ENCODE data around the gene BTBD9.

The BTBD9 gene

GRCh38 chr6:38482466-38482865 is 157.3 kb downstream of the BTBD9 start:
- peaks cover 3% of the 10 kb centered on the region for H3K9me3 ChIP-seq (ENCODE audit: control insufficient read depth, low read length)
- WGBS, 2 experiments (ENCODE audit: insufficient coverage in 2 of 2) = no CpG with 5 or more reads among the region's 1 CpG
- no peak overlapping the region for H3K4me3 ChIP-seq (ENCODE audit: extremely low read depth, insufficient read depth, low read length, poor library complexity, severe bottlenecking)
- H3K36me3 ChIP-seq (ENCODE audit: control insufficient read depth, insufficient read depth, low read length) = no peaks in the 10 kb centered on the region
- no peak overlapping the region for H3K27ac ChIP-seq (ENCODE audit: low read depth, low read length, severe bottlenecking)
- H3K4me1 ChIP-seq (ENCODE audit: control insufficient read depth, insufficient read depth, low read length, poor library complexity, severe bottlenecking) = peaks cover 11% of the 10 kb centered on the region

GRCh38 chr6:38481851-38482250 is 157.9 kb downstream of the BTBD9 start:
- peaks cover 11% of the 10 kb centered on the region for H3K4me1 ChIP-seq (ENCODE audit: control insufficient read depth, insufficient read depth, low read length, poor library complexity, severe bottlenecking)
- peaks cover 3% of the 10 kb centered on the region for H3K9me3 ChIP-seq (ENCODE audit: control insufficient read depth, low read length)
- no peak overlapping the region for H3K4me3 ChIP-seq (ENCODE audit: extremely low read depth, insufficient read depth, low read length, poor library complexity, severe bottlenecking)
- H3K27ac ChIP-seq (ENCODE audit: low read depth, low read length, severe bottlenecking) = no peak overlapping the region
- H3K36me3 ChIP-seq (ENCODE audit: control insufficient read depth, insufficient read depth, low read length) = no peaks in the 10 kb centered on the region
- 75 to 90% methylated on average over 4 of the region's 4 CpGs for WGBS, 2 experiments (ENCODE audit: insufficient coverage in 2 of 2)

GRCh38 chr6:38481211-38481836 is 158.4 kb downstream of the BTBD9 start:
- peaks cover 3% of the 10 kb centered on the region for H3K9me3 ChIP-seq (ENCODE audit: control insufficient read depth, low read length)
- no peaks in the 10 kb centered on the region for H3K36me3 ChIP-seq (ENCODE audit: control insufficient read depth, insufficient read depth, low read length)
- H3K27ac ChIP-seq (ENCODE audit: low read depth, low read length, severe bottlenecking) = no peak overlapping the region
- 92 to 95% methylated on average over 3 to 4 of the region's 5 CpGs for WGBS, 2 experiments (ENCODE audit: insufficient coverage in 2 of 2)
- no peak overlapping the region for H3K4me3 ChIP-seq (ENCODE audit: extremely low read depth, insufficient read depth, low read length, poor library complexity, severe bottlenecking)
- peaks cover 11% of the 10 kb centered on the region for H3K4me1 ChIP-seq (ENCODE audit: control insufficient read depth, insufficient read depth, low read length, poor library complexity, severe bottlenecking)

- H3K4me3 ChIP-seq (ENCODE audit: extremely low read depth, insufficient read depth, low read length, poor library complexity, severe bottlenecking) = no peak overlapping the region
- WGBS, 2 experiments (ENCODE audit: insufficient coverage in 2 of 2) = 96 to 100% methylated on average over 3 of the region's 4 CpGs
These were observed 159.7 kb downstream of the BTBD9 start for GRCh38 chr6:38480036-38480435.

GRCh38 chr6:38479331-38479730 is 160.4 kb downstream of the BTBD9 start:
- Histone ChIP-seq H3K27ac (ENCODE audit: low read depth, low read length, severe bottlenecking) (no peak overlapping the region), H3K9me3 (ENCODE audit: control insufficient read depth, low read length) (no peaks in the 10 kb centered on the region), H3K4me1 (ENCODE audit: control insufficient read depth, insufficient read depth, low read length, poor library complexity, severe bottlenecking) (peaks cover 6% of the 10 kb centered on the region), H3K4me3 (ENCODE audit: extremely low read depth, insufficient read depth, low read length, poor library complexity, severe bottlenecking) (no peak overlapping the region), H3K36me3 (ENCODE audit: control insufficient read depth, insufficient read depth, low read length) (no peaks in the 10 kb centered on the region)
- WGBS, 2 experiments (ENCODE audit: insufficient coverage in 2 of 2) = 100% methylated on average over 1 of the region's 1 CpG

More at GRCh38 chr6:38480036-38480435, 159.7 kb downstream of the BTBD9 start:
- Histone ChIP-seq H3K9me3 (ENCODE audit: control insufficient read depth, low read length) (no peaks in the 10 kb centered on the region), H3K4me1 (ENCODE audit: control insufficient read depth, insufficient read depth, low read length, poor library complexity, severe bottlenecking) (peaks cover 11% of the 10 kb centered on the region), H3K36me3 (ENCODE audit: control insufficient read depth, insufficient read depth, low read length) (no peaks in the 10 kb centered on the region), H3K27ac (ENCODE audit: low read depth, low read length, severe bottlenecking) (no peak overlapping the region)

- H3K4me3 ChIP-seq (ENCODE audit: extremely low read depth, insufficient read depth, low read length, poor library complexity, severe bottlenecking) = no peak overlapping the region
- H3K4me1 ChIP-seq (ENCODE audit: control insufficient read depth, insufficient read depth, low read length, poor library complexity, severe bottlenecking) = peaks cover 5% of the 10 kb centered on the region
- no peaks in the 10 kb centered on the region for H3K36me3 ChIP-seq (ENCODE audit: control insufficient read depth, insufficient read depth, low read length)
- WGBS, 2 experiments (ENCODE audit: insufficient coverage in 2 of 2) = 7 to 11% methylated on average over 2 to 3 of the region's 9 CpGs
- H3K9me3 ChIP-seq (ENCODE audit: control insufficient read depth, low read length) = no peaks in the 10 kb centered on the region
- H3K27ac ChIP-seq (ENCODE audit: low read depth, low read length, severe bottlenecking) = no peak overlapping the region
These were observed 162.0 kb downstream of the BTBD9 start for GRCh38 chr6:38477680-38478260.

- WGBS, 2 experiments (ENCODE audit: insufficient coverage in 2 of 2) = 100% methylated on average over 1 of the region's 1 CpG; no CpG with 5 or more reads in 1 of the 2 experiments
- no peaks in the 10 kb centered on the region for H3K36me3 ChIP-seq (ENCODE audit: control insufficient read depth, insufficient read depth, low read length)
- H3K9me3 ChIP-seq (ENCODE audit: control insufficient read depth, low read length) = no peaks in the 10 kb centered on the region
- H3K27ac ChIP-seq (ENCODE audit: low read depth, low read length, severe bottlenecking) = no peak overlapping the region
- H3K4me1 ChIP-seq (ENCODE audit: control insufficient read depth, insufficient read depth, low read length, poor library complexity, severe bottlenecking) = peaks cover under 1% of the 10 kb centered on the region
- no peak overlapping the region for H3K4me3 ChIP-seq (ENCODE audit: extremely low read depth, insufficient read depth, low read length, poor library complexity, severe bottlenecking)
These were observed 162.8 kb downstream of the BTBD9 start for GRCh38 chr6:38476888-38477287.

GRCh38 chr6:38476141-38476540 is 163.6 kb downstream of the BTBD9 start:
- Histone ChIP-seq H3K4me3 (ENCODE audit: extremely low read depth, insufficient read depth, low read length, poor library complexity, severe bottlenecking) (no peak overlapping the region), H3K4me1 (ENCODE audit: control insufficient read depth, insufficient read depth, low read length, poor library complexity, severe bottlenecking) (no peaks in the 10 kb centered on the region), H3K9me3 (ENCODE audit: control insufficient read depth, low read length) (no peaks in the 10 kb centered on the region), H3K27ac (ENCODE audit: low read depth, low read length, severe bottlenecking) (no peak overlapping the region), H3K36me3 (ENCODE audit: control insufficient read depth, insufficient read depth, low read length) (no peaks in the 10 kb centered on the region)
- WGBS, 2 experiments (ENCODE audit: insufficient coverage in 2 of 2) = no CpG with 5 or more reads among the region's 1 CpG

- 88 to 100% methylated on average over 1 of the region's 3 CpGs for WGBS, 2 experiments (ENCODE audit: insufficient coverage in 2 of 2)
- Histone ChIP-seq H3K4me3 (ENCODE audit: extremely low read depth, insufficient read depth, low read length, poor library complexity, severe bottlenecking) (no peak overlapping the region), H3K4me1 (ENCODE audit: control insufficient read depth, insufficient read depth, low read length, poor library complexity, severe bottlenecking) (no peaks in the 10 kb centered on the region), H3K27ac (ENCODE audit: low read depth, low read length, severe bottlenecking) (no peak overlapping the region), H3K36me3 (ENCODE audit: control insufficient read depth, insufficient read depth, low read length) (no peaks in the 10 kb centered on the region), H3K9me3 (ENCODE audit: control insufficient read depth, low read length) (no peaks in the 10 kb centered on the region)
These were observed 169.2 kb downstream of the BTBD9 start for GRCh38 chr6:38470548-38470947.

GRCh38 chr6:38467566-38467965 is 172.2 kb downstream of the BTBD9 start:
- Histone ChIP-seq H3K36me3 (ENCODE audit: control insufficient read depth, insufficient read depth, low read length) (no peaks in the 10 kb centered on the region), H3K9me3 (ENCODE audit: control insufficient read depth, low read length) (no peaks in the 10 kb centered on the region), H3K4me3 (ENCODE audit: extremely low read depth, insufficient read depth, low read length, poor library complexity, severe bottlenecking) (no peak overlapping the region), H3K27ac (ENCODE audit: low read depth, low read length, severe bottlenecking) (no peak overlapping the region), H3K4me1 (ENCODE audit: control insufficient read depth, insufficient read depth, low read length, poor library complexity, severe bottlenecking) (no peaks in the 10 kb centered on the region)
- WGBS, 2 experiments (ENCODE audit: insufficient coverage in 2 of 2) = 82 to 100% methylated on average over 1 of the region's 3 CpGs

- no peak overlapping the region for H3K4me3 ChIP-seq (ENCODE audit: extremely low read depth, insufficient read depth, low read length, poor library complexity, severe bottlenecking)
- WGBS, 2 experiments (ENCODE audit: insufficient coverage in 2 of 2) = no CpG with 5 or more reads among the region's 3 CpGs
- H3K4me1 ChIP-seq (ENCODE audit: control insufficient read depth, insufficient read depth, low read length, poor library complexity, severe bottlenecking) = peaks cover 6% of the 10 kb centered on the region
- H3K27ac ChIP-seq (ENCODE audit: low read depth, low read length, severe bottlenecking) = no peak overlapping the region
- H3K9me3 ChIP-seq (ENCODE audit: control insufficient read depth, low read length) = no peaks in the 10 kb centered on the region
- no peaks in the 10 kb centered on the region for H3K36me3 ChIP-seq (ENCODE audit: control insufficient read depth, insufficient read depth, low read length)
These were observed 179.5 kb downstream of the BTBD9 start for GRCh38 chr6:38460186-38460585.

All from mesodermal cell (in vitro differentiated cells).